K562 (cell line): ENCODE results near the gene C4orf51. TPM values are rescaled to one million over a fixed set of nuclear protein-coding genes. Genes with fewer than 3 reads are reported as not detected.

Experiments
- ATAC-seq: fragments of 200-7000 bp; cut with Tn5 transposase; 3 replicates; pipeline ENCODE4 v1.9.1; 2020; ENCODE audit warnings: moderate library complexity
- BruUV-seq: library from RNA; stranded (reverse); fragments of 400-500 nt; replicated peaks from 2 replicates; lab custom pipeline; 2021; lab: Mats Ljungman, UMichigan
- CTCF ChIA-PET: fragments of 300-600 bp; formaldehyde crosslinking; extraction: SDS; loops from one replicate; lab custom pipeline; 2021; ENCODE audit warnings: low intra/inter-chr PET ratio; lab: Yijun Ruan, JAX
- POLR2A ChIA-PET: fragments of 300-600, 350-650 bp; sonication (Branson Sonifier 250); formaldehyde crosslinking; extraction: SDS; loops from one replicate; lab custom pipeline; 2021; ENCODE audit warnings: antibody characterized with exemption, inconsistent platforms; lab: Yijun Ruan, JAX
- DNase-seq, 4 experiments: peaks; one replicate each; pipeline versions ENCODE4 v3.0.0 to v3.0.0-alpha.2; 2011 to 2018; ENCODE audit warnings: low spot score in 3 of 4, mixed read lengths in 3 of 4; ENCODE audit errors: extremely low read depth in 1 of 4
- FAIRE-seq: peaks from 2 replicates; lab custom pipeline; 2011; peaks lifted over from hg19 to GRCh38; lab: Jason Lieb, UNC
- H2AFZ ChIP-seq: 2 replicates; pipeline ENCODE4 v1.6.0; 2011; ENCODE audit warnings: low read depth, low read length, control low read depth, inconsistent platforms
- H3K27ac ChIP-seq: fragments of 200-600 bp; 3 replicates; pipeline ENCODE4 v1.8.0; 2011; ENCODE audit warnings: low read depth, mild to moderate bottlenecking, control low read depth, inconsistent platforms, low read length, moderate library complexity, mixed read lengths; ENCODE audit errors: extremely low read depth
- H3K27me3 ChIP-seq, 2 experiments: fragments of 300-600 bp in 1 of 2; 2 replicates in 1 of 2; 3 replicates in 1 of 2; pipeline versions ENCODE4 v1.6.0 to v1.8.0; 2011; ENCODE audit warnings: inconsistent platforms in 2 of 2, low read length in 2 of 2, mild to moderate bottlenecking in 1 of 2, mixed read lengths in 1 of 2, moderate library complexity in 1 of 2; ENCODE audit not compliant: control insufficient read depth in 2 of 2, insufficient read depth in 2 of 2
- H3K36me3 ChIP-seq: fragments of 300-600 bp; 3 replicates; pipeline ENCODE4 v1.8.0; 2011; ENCODE audit warnings: mild to moderate bottlenecking, low read length, inconsistent platforms; ENCODE audit not compliant: control insufficient read depth, insufficient read depth
- H3K4me1 ChIP-seq, 2 experiments: fragments of 200-600 bp in 1 of 2; replicated peaks in 1 of 2; 2 replicates in 1 of 2; 3 replicates in 1 of 2; pipeline versions ENCODE4 v1.5.1 to v1.8.0; 2011; ENCODE audit warnings: inconsistent platforms in 2 of 2, low read length in 2 of 2, mild to moderate bottlenecking in 1 of 2, mixed read lengths in 1 of 2, moderate library complexity in 1 of 2; ENCODE audit not compliant: control insufficient read depth in 2 of 2, insufficient read depth in 2 of 2
- H3K4me2 ChIP-seq: 2 replicates; pipeline ENCODE4 v1.6.1; 2011; ENCODE audit warnings: low read length, control low read depth, inconsistent platforms, mixed read lengths; ENCODE audit not compliant: insufficient read depth
- H3K4me3 ChIP-seq: fragments of 200-600 bp; sonication (generic), shearing (Covaris generic); 2 replicates; pipeline ENCODE4 v1.5.1; 2016; ENCODE audit warnings: control low read depth, inconsistent platforms
- H3K79me2 ChIP-seq: fragments of 200-600 bp; 3 replicates; pipeline ENCODE4 v1.8.0; 2011; ENCODE audit warnings: low read length, inconsistent platforms; ENCODE audit not compliant: control insufficient read depth, insufficient read depth
- H3K9ac ChIP-seq, 2 experiments: 2 replicates each; pipeline versions ENCODE4 v1.6.0 to v1.6.1; 2011; ENCODE audit warnings: low read depth in 2 of 2, low read length in 2 of 2, control low read depth in 1 of 2, inconsistent platforms in 1 of 2, mild to moderate bottlenecking in 1 of 2, mixed read lengths in 1 of 2; ENCODE audit not compliant: insufficient read depth in 1 of 2
- H3K9me1 ChIP-seq: one replicate; pipeline ENCODE4 v1.6.0; 2011; ENCODE audit warnings: inconsistent platforms, mild to moderate bottlenecking, low read length, moderate library complexity; ENCODE audit not compliant: control insufficient read depth, insufficient read depth
- H3K9me3 ChIP-seq: replicated peaks from 2 replicates; pipeline ENCODE4 v1.5.1; 2011; ENCODE audit warnings: low read depth, low read length, inconsistent platforms; ENCODE audit not compliant: control insufficient read depth, insufficient read depth
- H4K20me1 ChIP-seq: replicated peaks from 2 replicates; pipeline ENCODE4 v1.6.1; 2011; ENCODE audit warnings: low read length, inconsistent platforms, mixed read lengths; ENCODE audit not compliant: control insufficient read depth, insufficient read depth
- CBX8 ChIP-seq: fragments of 200-600 bp; sonication (generic); IDR thresholded peaks from 2 replicates; pipeline ENCODE4 v1.6.1; 2012; ENCODE audit warnings: borderline replicate concordance, mixed run types, low read depth, mild to moderate bottlenecking, moderate library complexity, mixed read lengths, low read length, control low read depth, inconsistent platforms; ENCODE audit not compliant: poor library complexity, severe bottlenecking; ENCODE audit errors: extremely low read depth
- GABPA ChIP-seq: fragments of 200-800 bp; sonication (Bioruptor generic); conservative IDR thresholded peaks from 2 replicates; pipeline ENCODE4 v1.6.1; 2016; ENCODE audit warnings: low read depth, missing genetic modification characterization, missing compliant biosample characterization
- GTF2F1 ChIP-seq: IDR thresholded peaks from 2 replicates; pipeline ENCODE4 v1.6.1; 2011; ENCODE audit warnings: low read depth, low read length, improper control_type of control experiment
- HDAC2 ChIP-seq: fragments of 450-650 bp; IDR thresholded peaks from 2 replicates; pipeline ENCODE4 v1.6.1; 2016; ENCODE audit warnings: mild to moderate bottlenecking
- KHSRP ChIP-seq: fragments of 450-650 bp; IDR thresholded peaks from 2 replicates; pipeline ENCODE4 v1.6.1; 2017
- MBD2 ChIP-seq: sonication (generic); IDR thresholded peaks from 2 replicates; pipeline ENCODE4 v1.6.1; 2016; ENCODE audit warnings: low read depth, borderline replicate concordance
- RAD51 ChIP-seq: fragments of 450-650 bp; IDR thresholded peaks from 2 replicates; pipeline ENCODE4 v1.7.1; 2016; ENCODE audit warnings: low read depth, mild to moderate bottlenecking, borderline replicate concordance
- SP1 ChIP-seq: sonication (generic); formaldehyde crosslinking; IDR thresholded peaks from 2 replicates; pipeline ENCODE4 v1.8.1; 2022; ENCODE audit warnings: mild to moderate bottlenecking, missing genetic modification reagents
- WHSC1 ChIP-seq: IDR thresholded peaks from one replicate; pipeline ENCODE4 v1.6.1; 2012; ENCODE audit warnings: low read length, control low read depth, inconsistent platforms
- XRCC4 ChIP-seq: IDR thresholded peaks from one replicate; pipeline ENCODE4 v1.6.1; 2011; ENCODE audit not compliant: insufficient read depth, insufficient read length; ENCODE audit errors: extremely low read depth
- WGBS: fragments of 100-300 bp; shearing (Covaris generic); methylation state at CpG from one replicate; pipeline ENCODE4 v1.1.6; 2016; ENCODE audit warnings: low coverage, mixed read lengths; ENCODE audit not compliant: insufficient coverage; ENCODE audit errors: missing lambda C conversion rate; 5-methylcytosine and 5-hydroxymethylcytosine counted together
- in situ Hi-C: fragments of 300-500 bp; cut with MboI; formaldehyde crosslinking; loops from 4 replicates; pipeline ENCODE4 v1.15.0; 2018; ENCODE audit warnings: inconsistent platforms, mixed read lengths
- intact Hi-C: fragments of 100-400 bp; cut with micrococcal nuclease; formaldehyde crosslinking; loops from 2 replicates; pipeline ENCODE4 v1.14.2; 2022
- polyA plus RNA-seq, 8 experiments: library from polyadenylated mRNA; depleted of rRNA in 4 of 8; stranded (reverse) in 5 of 8; unstranded in 3 of 8; fragments of >200 nt; fragmentation: Nextera tagmentation in 2 of 8; fragmentation: Illumina TruSeq in 1 of 8; extraction: Ambion mirVana in 2 of 8; extraction: Trizol in 1 of 8; gene quantifications; 2 replicates each; pipeline versions ENCODE4 v1.2.1 to v1.2.3, GENCODE V29; 2011 to 2014; ENCODE audit warnings: inconsistent platforms in 1 of 8, missing spikeins in 1 of 8
- total RNA-seq, 7 experiments: library from RNA; depleted of rRNA in 6 of 7; stranded (reverse); fragments of >200 nt in 6 of 7; fragmentation: Illumina TruSeq in 2 of 7; extraction: Trizol in 2 of 7; gene quantifications; 2 replicates each; pipeline versions ENCODE4 v1.2.1 to v1.2.3, GENCODE V29; 2011 to 2021; ENCODE audit warnings: low replicate concordance in 1 of 7
- TF ChIP-seq, protein P1 (sequence below): sonication (generic); formaldehyde crosslinking; IDR thresholded peaks from 2 replicates; pipeline ENCODE4 v1.8.0; 2022; ENCODE audit warnings: mild to moderate bottlenecking, low read depth, missing genetic modification reagents
- TF ChIP-seq, protein P2 (sequence below): sonication (generic); formaldehyde crosslinking; IDR thresholded peaks from 2 replicates; pipeline ENCODE4 v1.9.0; 2022; ENCODE audit warnings: mild to moderate bottlenecking, missing genetic modification reagents

C4orf51 gene
- total and polyA plus RNA-seq, 9 of the 15 experiments (the other 6 are each of a cell fraction or from before 2014, with no cell fraction given) = not detected

DNA sequence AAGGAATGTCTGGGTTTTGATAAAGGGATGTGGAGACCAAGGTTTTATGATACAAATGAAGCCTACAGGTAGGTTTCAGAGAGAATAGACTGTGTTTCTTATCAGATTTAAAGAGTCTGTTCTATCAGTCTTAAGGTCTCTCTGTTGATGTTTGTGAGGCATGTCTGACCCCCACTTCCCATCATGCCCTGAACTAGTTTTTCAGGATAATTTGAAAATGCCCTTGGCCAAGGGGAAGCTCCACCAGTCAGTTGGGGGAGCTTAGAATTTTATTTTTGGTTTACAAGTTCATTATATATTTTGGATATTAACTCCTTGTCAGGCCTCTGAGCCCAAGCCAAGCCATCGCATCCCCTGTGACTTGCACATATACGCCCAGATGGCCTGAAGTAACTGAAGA is 18.6 kb downstream of the C4orf51 start:
- intact Hi-C loops (no loop called here), in situ Hi-C loops (no loop called here)
- Histone ChIP-seq H3K9me3 (no peaks in the 10 kb centered on the region), H3K79me2 (no peaks in the 10 kb centered on the region), H4K20me1 (no peaks in the 10 kb centered on the region), H3K9ac (no peak overlapping the region), H2AFZ (no peak overlapping the region), H3K4me2 (no peak overlapping the region), H3K27ac (no peak overlapping the region), H3K27me3 (no peaks in the 10 kb centered on the region), H3K9me1 (no peaks in the 10 kb centered on the region), H3K4me3 (no peak overlapping the region), H3K4me1 (no peaks in the 10 kb centered on the region), H3K36me3 (no peaks in the 10 kb centered on the region)
- DNase-seq (no peak), ATAC-seq (no peak), FAIRE-seq (no peak)
- POLR2A ChIA-PET = no interaction called here
- WGBS = 57% methylated on average over 1 of the region's 2 CpGs
- no TSS peak for BruUV-seq
- TF ChIP-seq WHSC1 (no peak), GTF2F1 (no peak), RAD51 (no peak), XRCC4 (no peak), MBD2 (no peak), HDAC2 (no peak), KHSRP (no peak), GABPA (tag) (no peak), CBX8 (no peak), SP1 (CRISPR knock-in tag) (no peak)
- TF ChIP-seq, protein P1, sequence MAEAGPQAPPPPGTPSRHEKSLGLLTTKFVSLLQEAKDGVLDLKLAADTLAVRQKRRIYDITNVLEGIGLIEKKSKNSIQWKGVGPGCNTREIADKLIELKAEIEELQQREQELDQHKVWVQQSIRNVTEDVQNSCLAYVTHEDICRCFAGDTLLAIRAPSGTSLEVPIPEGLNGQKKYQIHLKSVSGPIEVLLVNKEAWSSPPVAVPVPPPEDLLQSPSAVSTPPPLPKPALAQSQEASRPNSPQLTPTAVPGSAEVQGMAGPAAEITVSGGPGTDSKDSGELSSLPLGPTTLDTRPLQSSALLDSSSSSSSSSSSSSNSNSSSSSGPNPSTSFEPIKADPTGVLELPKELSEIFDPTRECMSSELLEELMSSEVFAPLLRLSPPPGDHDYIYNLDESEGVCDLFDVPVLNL (CRISPR knock-in tag) = no peak
- TF ChIP-seq, protein P2, sequence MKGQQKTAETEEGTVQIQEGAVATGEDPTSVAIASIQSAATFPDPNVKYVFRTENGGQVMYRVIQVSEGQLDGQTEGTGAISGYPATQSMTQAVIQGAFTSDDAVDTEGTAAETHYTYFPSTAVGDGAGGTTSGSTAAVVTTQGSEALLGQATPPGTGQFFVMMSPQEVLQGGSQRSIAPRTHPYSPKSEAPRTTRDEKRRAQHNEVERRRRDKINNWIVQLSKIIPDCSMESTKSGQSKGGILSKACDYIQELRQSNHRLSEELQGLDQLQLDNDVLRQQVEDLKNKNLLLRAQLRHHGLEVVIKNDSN = no peak
- CTCF ChIA-PET = no interaction called here
